Activated CD4-positive, alpha-beta T cell treated with anti-CD3 and anti-CD28 coated beads for 1 hour (primary cell): ENCODE data around the gene SMG1.
"Not testable (repeated sequence)": the region's sequence is repeated elsewhere in the genome, so short reads cannot be mapped to it uniquely, and the experiment has no call there.

Experiments used
- DNase-seq: peaks from one replicate; pipeline ENCODE4 v3.0.0-alpha.2; 2020

SMG1 gene

DNA sequence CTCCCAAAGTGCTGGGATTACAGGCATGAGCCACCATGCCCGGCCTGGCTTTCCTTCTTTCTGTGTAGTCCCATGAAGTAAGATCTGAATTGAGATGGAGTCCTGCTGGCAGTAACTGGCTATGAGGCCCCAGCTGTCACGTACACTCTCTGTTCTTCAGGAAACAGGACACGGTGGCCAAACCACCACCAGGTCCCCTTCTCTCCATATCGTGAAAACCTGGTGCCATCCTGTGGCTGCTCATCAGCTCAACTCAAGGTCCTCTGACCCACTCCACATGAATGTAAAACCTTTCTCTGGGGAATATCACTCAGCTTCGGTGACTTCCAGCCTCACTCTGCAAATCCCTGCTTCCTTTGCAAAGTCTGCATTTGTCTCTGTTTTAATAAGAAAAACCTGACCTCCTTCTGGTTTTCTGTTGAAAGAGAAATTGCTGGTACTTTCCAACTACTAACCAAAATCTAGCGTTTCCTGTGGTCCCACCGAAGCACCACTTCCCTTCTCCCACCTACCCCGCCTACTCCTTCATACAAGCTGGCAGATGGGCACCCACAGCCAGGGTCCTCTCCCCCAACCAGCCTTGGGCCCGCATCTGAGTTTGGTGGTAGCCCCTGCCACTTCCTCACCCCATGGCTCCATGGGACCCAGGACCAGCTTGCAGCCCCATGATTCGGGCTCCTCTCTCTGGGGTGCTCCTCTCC, 168.1 kb downstream of the SMG1 start:
- DNase-seq: not testable (repeated sequence)

DNA sequence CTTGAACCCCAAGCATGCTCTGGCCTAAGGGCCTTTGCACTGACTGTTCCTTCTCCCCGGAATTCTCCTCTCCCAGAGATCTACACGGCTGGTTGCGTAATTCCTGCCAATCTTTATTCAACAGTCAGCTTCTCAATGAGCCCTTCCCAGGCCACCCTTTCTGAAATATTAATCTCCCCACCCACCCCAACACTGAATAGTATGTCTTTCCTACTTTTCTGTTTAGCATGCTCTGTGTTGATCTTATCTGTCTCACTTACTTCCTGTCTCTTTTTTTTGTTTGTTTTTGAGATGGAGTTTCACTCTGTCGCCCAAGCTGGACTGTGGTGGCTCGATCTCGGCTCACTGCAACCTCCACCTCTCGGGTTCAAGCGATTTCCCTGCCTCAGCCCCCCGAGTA, 169.6 kb downstream of the SMG1 start:
- DNase-seq: not testable (repeated sequence)
